ENCODE data around the gene SLA2.
A peak's percentile ranks its signal among the peaks of the same experiment; 100 is the strongest.
"Not testable (repeated sequence)": the region's sequence is repeated elsewhere in the genome, so short reads cannot be mapped to it uniquely, and the experiment has no call there.

SLA2 gene

DNA sequence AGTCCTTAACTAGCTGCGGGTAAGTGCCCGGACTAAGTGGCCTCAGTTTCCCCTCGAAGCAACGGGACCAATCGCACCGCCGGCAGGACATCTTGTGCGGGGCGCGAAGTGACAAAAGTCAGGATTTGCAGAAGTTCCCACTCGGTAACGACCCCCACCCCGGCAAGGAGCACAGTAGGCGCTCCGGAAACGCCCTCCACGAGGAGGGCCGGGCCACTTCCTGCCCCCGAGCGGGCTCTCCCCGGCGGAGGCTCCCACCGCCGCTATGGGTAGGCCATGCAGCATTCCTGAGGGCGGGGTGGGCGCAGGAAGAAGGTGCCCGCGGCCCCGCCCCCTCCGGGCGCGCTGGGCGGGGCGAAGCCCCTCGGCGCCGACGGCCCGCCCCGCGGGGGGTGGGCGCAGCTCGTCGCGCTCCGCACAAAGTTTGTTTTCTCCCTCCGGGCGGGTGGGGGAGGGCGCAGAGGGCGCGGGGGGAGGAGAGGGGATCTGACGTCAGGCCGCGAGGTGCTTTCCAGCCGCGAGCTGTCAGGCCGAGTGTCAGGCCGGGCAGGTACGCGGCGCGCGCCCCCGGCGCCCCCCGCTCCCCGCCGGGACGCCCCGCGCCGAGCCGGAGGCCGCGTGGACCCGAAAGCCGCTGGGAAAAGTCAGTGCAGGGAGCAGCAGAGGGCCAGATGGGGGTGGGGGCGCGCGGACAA, 72.7 kb downstream of the SLA2 start, which contains the start of gene TGIF2:
TGIF2 (plus strand) TSS at position 495 of the 695 bp plus-strand sequence. CDS start 5,178 bp downstream, outside the sequence.
- DNase-seq: peak; percentile 80 to 88 (median 86)

DNA sequence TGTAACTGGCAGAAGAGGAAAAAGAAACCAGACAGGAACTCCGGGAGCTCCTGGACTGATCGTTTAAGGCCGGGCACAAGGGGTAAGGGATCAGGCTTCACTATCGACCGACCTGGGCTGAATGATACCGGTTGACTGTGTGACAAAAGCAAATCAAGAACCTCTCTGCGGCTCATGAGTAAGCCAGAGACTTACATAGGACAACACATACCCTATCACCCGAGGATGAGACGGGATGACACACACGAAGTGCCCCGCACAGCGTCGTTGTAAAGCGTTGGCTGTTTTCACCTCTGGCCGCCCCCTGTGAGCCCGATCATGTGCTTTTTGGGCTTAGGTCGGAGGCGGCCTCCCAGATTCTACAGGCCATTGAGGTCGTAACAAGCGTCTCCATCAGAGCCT, 73.3 kb downstream of the SLA2 start:
- DNase-seq: peak; percentile 22 to 63 (median 56)

DNA sequence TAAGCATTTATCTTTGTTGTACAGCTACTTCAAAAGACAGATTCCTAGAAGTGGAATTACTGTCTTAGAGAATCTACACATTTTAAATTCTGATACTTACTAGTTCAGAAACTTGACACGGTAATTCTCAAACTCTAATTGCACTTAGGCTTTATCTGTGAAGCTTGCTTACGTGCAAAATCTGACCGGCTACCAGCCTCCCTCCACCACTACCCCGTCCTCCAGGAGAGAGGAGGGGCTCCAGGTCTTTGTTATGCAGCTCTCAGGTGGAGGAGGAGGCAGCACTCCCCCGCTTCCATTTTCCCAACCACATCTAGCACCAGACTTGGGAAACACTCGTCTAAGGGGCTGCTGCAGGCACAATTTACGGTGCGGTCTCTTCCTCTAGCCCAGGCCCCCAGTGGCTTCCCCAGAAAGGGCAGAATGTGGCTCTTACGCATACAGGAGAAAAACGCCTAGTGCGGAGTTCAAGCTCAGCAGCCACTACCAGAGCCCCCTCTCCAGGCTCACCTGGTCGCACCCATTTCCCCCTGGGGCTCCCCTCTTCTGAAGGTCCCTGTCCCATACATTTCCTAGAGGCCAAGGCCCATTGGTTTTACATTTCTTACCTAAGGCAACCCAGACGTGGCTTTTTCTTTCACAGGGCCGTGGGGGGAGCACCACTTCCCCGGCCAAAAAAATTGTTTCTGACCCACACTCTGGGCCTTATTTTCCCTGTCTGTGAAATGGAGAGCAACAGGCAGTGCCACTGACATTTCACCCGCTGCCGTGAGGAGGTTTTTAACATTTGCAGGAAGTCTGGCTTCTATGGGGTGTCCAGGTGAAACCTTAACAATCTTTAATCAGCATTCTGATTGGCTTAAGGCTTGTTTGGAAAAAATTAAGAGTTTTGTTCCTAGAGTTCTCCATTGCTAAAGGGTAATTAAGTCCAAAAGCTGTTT, 74.2 kb downstream of the SLA2 start:
- no peak for DNase-seq

DNA sequence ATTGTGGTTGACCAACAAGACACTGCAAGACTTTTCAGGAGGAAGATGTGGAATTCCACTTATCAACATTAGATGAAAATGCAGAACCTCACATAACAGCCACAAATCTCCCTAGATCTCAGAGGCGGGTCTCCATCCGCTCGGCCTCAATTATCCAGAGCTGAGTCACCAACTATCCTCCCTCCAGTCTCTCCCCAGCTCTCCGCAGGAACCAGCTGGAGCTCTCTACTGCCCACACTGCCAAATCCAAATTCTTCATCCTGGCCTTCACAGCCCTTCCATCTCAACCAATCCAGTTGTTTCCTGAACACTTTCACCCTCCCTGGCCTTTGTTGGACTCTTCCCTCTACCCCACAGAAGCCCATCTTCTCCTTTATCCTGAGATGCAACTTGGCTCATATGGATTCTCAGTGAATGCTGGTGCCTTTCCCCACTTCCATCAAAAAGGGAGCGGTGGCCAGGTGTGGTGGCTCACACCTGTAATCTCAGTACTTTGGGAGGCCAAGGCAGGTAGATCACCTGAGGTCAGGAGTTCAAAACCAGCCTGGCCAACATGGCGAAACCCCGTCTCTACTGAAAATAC, 76.1 kb downstream of the SLA2 start:
- DNase-seq: no peak

DNA sequence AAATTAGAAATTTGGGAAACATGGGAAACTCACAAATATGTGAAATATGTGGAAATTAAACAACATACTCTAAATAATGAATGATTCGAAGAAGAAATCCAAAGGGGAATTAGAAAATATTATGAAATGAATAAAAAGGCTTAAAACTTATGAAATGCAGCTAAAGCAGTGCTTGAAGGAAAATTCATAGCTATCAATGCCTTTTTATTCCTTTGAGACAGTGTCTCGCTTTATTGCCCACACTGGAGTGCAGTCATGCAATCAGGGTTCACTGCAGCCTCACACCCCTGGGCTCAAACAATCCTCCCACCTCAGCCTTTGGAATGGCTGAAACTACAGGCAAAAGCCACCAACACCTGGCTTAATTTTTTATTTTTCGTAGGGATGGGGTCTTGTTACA, 80.5 kb downstream of the SLA2 start:
- DNase-seq: no peak

DNA sequence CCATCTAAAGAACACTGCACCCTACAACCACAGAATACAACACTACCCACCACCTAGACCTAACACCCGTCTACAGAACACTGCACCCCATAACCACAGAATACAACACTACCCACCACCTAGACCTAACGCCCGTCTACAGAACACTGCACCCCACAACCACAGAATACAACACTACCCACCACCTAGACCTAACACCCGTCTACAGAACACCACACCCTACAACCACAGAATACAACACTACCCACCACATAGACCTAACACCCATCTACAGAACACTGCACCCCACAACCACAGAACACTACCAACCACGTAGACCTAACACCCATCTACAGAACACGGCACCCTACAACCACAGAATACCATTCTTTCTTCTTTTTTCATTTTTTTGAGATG, 81.3 kb downstream of the SLA2 start:
- DNase-seq: not testable (repeated sequence)

DNA sequence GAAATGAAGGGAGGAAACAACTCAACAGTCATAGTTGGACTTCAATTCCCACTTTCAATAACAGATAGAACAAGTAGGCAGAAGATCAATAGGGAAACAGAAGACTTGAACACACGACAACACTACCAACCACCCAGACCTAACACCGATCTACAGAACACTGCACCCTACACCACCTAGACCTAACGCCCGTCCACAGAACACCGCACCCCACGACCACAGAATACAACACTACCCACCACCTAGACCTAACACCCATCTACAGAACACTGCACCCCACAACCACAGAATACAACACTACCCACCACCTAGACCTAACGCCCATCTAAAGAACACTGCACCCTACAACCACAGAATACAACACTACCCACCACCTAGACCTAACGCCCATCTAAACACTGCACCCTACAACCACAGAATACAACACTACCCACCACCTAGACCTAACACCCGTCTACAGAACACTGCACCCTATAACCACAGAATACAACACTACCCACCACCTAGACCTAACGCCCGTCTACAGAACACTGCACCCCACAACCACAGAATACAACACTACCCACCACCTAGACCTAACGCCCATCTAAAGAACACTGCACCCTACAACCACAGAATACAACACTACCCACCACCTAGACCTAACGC, 81.8 kb downstream of the SLA2 start:
- DNase-seq: not testable (repeated sequence)

DNA sequence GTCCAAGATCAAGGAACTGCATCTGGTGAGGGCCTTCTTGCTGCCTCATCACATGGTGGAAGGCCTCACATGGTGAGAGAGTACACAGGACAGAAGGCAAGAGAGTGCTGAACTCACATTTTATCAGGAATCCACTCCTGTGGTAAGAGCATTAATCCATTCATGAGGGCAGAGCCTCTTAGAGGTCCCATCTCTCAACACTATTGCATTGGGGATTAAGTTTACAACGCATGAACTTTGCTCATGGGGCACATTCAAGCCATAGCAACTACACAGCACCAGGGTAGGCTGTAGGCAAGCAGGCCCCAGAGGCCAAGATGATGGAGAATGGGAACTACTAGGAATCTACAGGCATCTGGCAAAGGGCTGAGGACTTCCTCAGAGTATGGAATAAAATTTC, 82.6 kb downstream of the SLA2 start:
- DNase-seq: no peak

DNA sequence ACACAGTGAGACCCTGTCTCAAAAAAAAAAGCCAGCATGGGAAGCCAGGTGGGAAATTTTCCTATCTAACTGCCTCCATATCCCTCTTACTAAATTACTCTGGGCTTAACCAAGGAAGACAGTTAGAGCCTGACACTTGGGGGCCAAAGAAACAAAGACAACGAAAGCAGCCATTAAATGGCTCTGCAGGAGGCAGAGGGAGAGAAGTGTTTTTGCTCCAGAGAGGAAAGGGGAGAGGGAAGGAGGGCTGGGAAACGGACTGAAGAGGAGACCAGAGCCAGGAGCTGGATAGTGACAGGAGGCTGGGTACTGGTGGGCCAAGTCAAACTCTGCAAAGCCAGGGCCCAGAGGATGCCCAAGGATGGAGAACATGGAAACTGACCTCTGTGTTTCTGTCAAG, 83.3 kb downstream of the SLA2 start:
- no peak for DNase-seq

All from T-helper 1 cell (primary cell).